Measurements from ENCODE around the gene PIP4K2B. TPM values are rescaled to one million over a fixed set of nuclear protein-coding genes. Genes with fewer than 3 reads are reported as not detected.

Gene PIP4K2B
- total and polyA plus RNA-seq, 2 donors from 2014 or later: 15.3 to 41.2 TPM

DNA sequence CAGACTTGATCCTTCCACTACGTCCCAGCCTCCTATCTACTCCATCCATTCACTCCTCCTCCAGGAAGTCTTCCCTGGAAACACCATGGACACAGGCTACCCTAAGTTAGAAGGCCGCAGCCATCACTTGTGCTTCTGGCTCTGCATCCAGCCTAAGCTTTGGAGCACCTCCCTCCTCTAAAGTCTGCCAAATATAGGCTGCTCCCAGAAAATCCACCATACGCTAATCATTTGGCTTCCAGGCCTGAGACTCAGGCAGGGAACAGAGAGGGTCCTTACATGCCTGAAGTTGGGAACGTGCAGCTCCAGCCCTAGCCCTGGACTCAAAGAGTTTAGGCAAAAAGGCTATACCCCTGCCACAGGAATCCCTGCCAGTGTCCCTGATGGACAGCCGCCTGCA is 57.9 kb downstream of the PIP4K2B start:
- Histone ChIP-seq H3K9me3 (ENCODE audit: control insufficient read depth in 2 of 3, insufficient read depth in 1 of 3, low read length in 3 of 3) (no peaks in the 10 kb centered on the region), H3K9ac (ENCODE audit: low read length in 3 of 3) (no peak overlapping the region), H3K4me3 (ENCODE audit: low read length in 3 of 3) (no peak overlapping the region), H3K4me1 (ENCODE audit: control insufficient read depth in 2 of 3, insufficient read depth in 2 of 3, low read depth in 1 of 3, low read length in 3 of 3) (peaks cover 0 to 29% (median 21%) of the 10 kb centered on the region in 3 donors), H3K27ac (ENCODE audit: low read depth in 2 of 2, low read length in 2 of 2) (peak overlapping the region in 1 of 2 donors; percentile 74), H3K27me3 (ENCODE audit: control insufficient read depth, insufficient read depth, low read length) (no peaks in the 10 kb centered on the region), H3K36me3 (ENCODE audit: control insufficient read depth in 2 of 3, insufficient read depth in 3 of 3, low read length in 3 of 3) (peaks cover 0 to 28% (median 19%) of the 10 kb centered on the region in 3 donors)
- DNase-seq (no peak), FAIRE-seq (no peak)
- TF ChIP-seq, protein P1, sequence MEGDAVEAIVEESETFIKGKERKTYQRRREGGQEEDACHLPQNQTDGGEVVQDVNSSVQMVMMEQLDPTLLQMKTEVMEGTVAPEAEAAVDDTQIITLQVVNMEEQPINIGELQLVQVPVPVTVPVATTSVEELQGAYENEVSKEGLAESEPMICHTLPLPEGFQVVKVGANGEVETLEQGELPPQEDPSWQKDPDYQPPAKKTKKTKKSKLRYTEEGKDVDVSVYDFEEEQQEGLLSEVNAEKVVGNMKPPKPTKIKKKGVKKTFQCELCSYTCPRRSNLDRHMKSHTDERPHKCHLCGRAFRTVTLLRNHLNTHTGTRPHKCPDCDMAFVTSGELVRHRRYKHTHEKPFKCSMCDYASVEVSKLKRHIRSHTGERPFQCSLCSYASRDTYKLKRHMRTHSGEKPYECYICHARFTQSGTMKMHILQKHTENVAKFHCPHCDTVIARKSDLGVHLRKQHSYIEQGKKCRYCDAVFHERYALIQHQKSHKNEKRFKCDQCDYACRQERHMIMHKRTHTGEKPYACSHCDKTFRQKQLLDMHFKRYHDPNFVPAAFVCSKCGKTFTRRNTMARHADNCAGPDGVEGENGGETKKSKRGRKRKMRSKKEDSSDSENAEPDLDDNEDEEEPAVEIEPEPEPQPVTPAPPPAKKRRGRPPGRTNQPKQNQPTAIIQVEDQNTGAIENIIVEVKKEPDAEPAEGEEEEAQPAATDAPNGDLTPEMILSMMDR (IDR thresholded peaks at IDR 0.05; ENCODE audit: borderline replicate concordance, extremely low read depth, insufficient read depth): no peak
- intact Hi-C loops (cut with DNase I): no loop called here

DNA sequence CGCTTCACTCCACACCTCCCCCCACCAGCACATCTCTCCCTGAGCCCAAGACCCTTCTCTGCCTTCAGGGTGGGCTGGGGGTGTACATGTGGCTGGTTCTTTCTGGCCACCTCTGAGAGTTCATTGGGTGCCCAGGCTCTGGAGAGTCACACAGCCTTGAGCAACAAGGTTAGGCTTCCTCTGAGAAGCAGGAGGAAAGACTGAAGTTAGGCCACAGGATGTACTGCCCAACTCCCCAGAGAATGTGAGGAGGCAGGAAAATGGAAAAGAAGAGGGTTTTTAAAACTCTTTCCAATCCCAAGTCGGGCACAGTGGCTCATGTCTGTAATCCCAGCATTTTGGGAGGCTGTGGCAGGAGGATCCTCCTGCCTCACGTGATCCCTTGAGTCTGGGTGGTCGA is 58.5 kb downstream of the PIP4K2B start:
- FAIRE-seq: no peak
- H3K9me3 ChIP-seq (ENCODE audit: control insufficient read depth in 2 of 3, insufficient read depth in 1 of 3, low read length in 3 of 3): no peaks in the 10 kb centered on the region
- intact Hi-C loops (cut with DNase I): no loop called here

DNA sequence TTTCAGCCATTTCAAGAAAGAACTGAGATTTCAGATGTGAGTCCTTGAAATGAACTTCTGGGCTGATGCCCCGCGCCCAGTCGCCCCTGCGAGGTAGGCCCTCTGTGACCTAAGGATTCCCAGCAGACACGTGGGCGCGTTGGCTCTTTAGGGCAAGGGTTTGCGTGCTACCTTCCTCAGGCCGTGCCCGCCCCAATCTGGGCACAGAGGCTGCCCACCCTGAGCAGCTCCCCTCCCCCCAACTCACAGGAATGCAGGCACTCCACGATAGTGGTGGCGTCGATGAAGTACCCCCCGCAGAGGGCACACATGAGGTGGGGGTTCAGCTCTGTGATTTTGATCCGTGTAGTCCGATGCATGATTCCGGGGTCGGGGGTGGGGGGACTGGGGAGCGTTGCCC is 59.3 kb downstream of the PIP4K2B start:
- TF ChIP-seq, protein P1 (IDR thresholded peaks at IDR 0.05; ENCODE audit: borderline replicate concordance, extremely low read depth, insufficient read depth): no peak
- H3K27me3 ChIP-seq (ENCODE audit: control insufficient read depth, insufficient read depth, low read length): no peaks in the 10 kb centered on the region
- no peak overlapping the region for H3K27ac ChIP-seq (ENCODE audit: low read depth in 2 of 2, low read length in 2 of 2)
- DNase-seq (peak in 1 of 5 donors; percentile 55), FAIRE-seq (no peak)
- intact Hi-C loops (cut with DNase I): no loop called here
- H3K4me3 ChIP-seq (ENCODE audit: low read length in 3 of 3): no peak overlapping the region
- peaks cover 0 to 35% (median 19%) of the 10 kb centered on the region in 3 donors for H3K36me3 ChIP-seq (ENCODE audit: control insufficient read depth in 2 of 3, insufficient read depth in 3 of 3, low read length in 3 of 3)
- peaks cover 0 to 24% (median 20%) of the 10 kb centered on the region in 3 donors for H3K4me1 ChIP-seq (ENCODE audit: control insufficient read depth in 2 of 3, insufficient read depth in 2 of 3, low read depth in 1 of 3, low read length in 3 of 3)
- no peak overlapping the region for H3K9ac ChIP-seq (ENCODE audit: low read length in 3 of 3)
- H3K9me3 ChIP-seq (ENCODE audit: control insufficient read depth in 2 of 3, insufficient read depth in 1 of 3, low read length in 3 of 3): no peaks in the 10 kb centered on the region

More for the DNA sequence above, 58.5 kb downstream of the PIP4K2B start:
- TF ChIP-seq, protein P1 (IDR thresholded peaks at IDR 0.05; ENCODE audit: borderline replicate concordance, extremely low read depth, insufficient read depth): no peak
- Histone ChIP-seq H3K4me1 (ENCODE audit: control insufficient read depth in 2 of 3, insufficient read depth in 2 of 3, low read depth in 1 of 3, low read length in 3 of 3) (peaks cover 0 to 23% (median 20%) of the 10 kb centered on the region in 3 donors), H3K36me3 (ENCODE audit: control insufficient read depth in 2 of 3, insufficient read depth in 3 of 3, low read length in 3 of 3) (peaks cover 0 to 30% (median 19%) of the 10 kb centered on the region in 3 donors), H3K9ac (ENCODE audit: low read length in 3 of 3) (no peak overlapping the region), H3K27ac (ENCODE audit: low read depth in 2 of 2, low read length in 2 of 2) (no peak overlapping the region), H3K4me3 (ENCODE audit: low read length in 3 of 3) (no peak overlapping the region), H3K27me3 (ENCODE audit: control insufficient read depth, insufficient read depth, low read length) (no peaks in the 10 kb centered on the region)
- no peak for DNase-seq

DNA sequence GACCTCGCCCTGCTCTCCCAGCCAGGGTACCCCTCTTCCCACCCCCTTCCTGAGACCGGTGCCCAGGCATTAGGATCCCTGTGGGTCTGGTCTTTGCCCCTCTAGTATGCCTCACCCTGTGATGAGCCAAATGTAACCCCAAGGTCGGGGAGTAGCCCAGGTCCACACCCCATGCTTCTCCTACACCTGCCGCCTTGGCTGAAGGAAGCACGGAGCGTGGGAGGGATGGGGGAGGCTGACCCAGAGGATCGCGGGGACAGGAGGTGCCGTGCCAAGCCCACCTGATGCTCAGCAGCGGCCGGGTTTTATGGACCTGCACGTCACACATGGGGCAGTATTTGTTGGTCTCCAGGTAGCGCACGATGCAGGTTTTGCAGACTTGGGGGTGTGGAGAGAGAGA is 60.1 kb downstream of the PIP4K2B start:
- Histone ChIP-seq H3K36me3 (ENCODE audit: control insufficient read depth in 2 of 3, insufficient read depth in 3 of 3, low read length in 3 of 3) (peaks cover 0 to 35% (median 19%) of the 10 kb centered on the region in 3 donors), H3K27me3 (ENCODE audit: control insufficient read depth, insufficient read depth, low read length) (no peaks in the 10 kb centered on the region), H3K4me3 (ENCODE audit: low read length in 3 of 3) (no peak overlapping the region), H3K4me1 (ENCODE audit: control insufficient read depth in 2 of 3, insufficient read depth in 2 of 3, low read depth in 1 of 3, low read length in 3 of 3) (peaks cover 0 to 28% (median 21%) of the 10 kb centered on the region in 3 donors), H3K27ac (ENCODE audit: low read depth in 2 of 2, low read length in 2 of 2) (no peak overlapping the region), H3K9me3 (ENCODE audit: control insufficient read depth in 2 of 3, insufficient read depth in 1 of 3, low read length in 3 of 3) (no peaks in the 10 kb centered on the region), H3K9ac (ENCODE audit: low read length in 3 of 3) (no peak overlapping the region)
- intact Hi-C loops (cut with DNase I): no loop called here
- DNase-seq: no peak
- TF ChIP-seq, protein P1 (IDR thresholded peaks at IDR 0.05; ENCODE audit: borderline replicate concordance, extremely low read depth, insufficient read depth): no peak
- FAIRE-seq: no peak

All from kidney (tissue), 14 donors.